GM18507 (cell line): ENCODE measurements around the gene TRIO.

Source experiments
- DNase-seq: peaks from one replicate; pipeline ENCODE4 v3.0.0; 2011; ENCODE audit warnings: low read depth; ENCODE audit not compliant: insufficient read length; ENCODE audit errors: extremely low spot score
- FAIRE-seq: peaks from 2 replicates; lab custom pipeline; 2011; peaks lifted over from hg19 to GRCh38; lab: Jason Lieb, UNC

TRIO gene

GRCh38 chr5:14267991-14268708 is 125.0 kb downstream of the TRIO start:
- no peak for DNase-seq
- peak; percentile 5 for FAIRE-seq

- FAIRE-seq: no peak
- no peak for DNase-seq
Measured at GRCh38 chr5:14268738-14269137, 125.6 kb downstream of the TRIO start.

- FAIRE-seq (no peak), DNase-seq (no peak)
Measured at GRCh38 chr5:14269395-14269794, 126.3 kb downstream of the TRIO start.

- FAIRE-seq: peak; percentile 72
- DNase-seq: no peak
Measured at GRCh38 chr5:14270209-14270702, 127.1 kb downstream of the TRIO start.

GRCh38 chr5:14272548-14273205 is 129.5 kb downstream of the TRIO start:
- no peak for DNase-seq
- FAIRE-seq: no peak

GRCh38 chr5:14273207-14273767 is 130.1 kb downstream of the TRIO start:
- no peak for FAIRE-seq
- DNase-seq: no peak

GRCh38 chr5:14276380-14276779 is 133.2 kb downstream of the TRIO start:
- no peak for DNase-seq
- FAIRE-seq: no peak

GRCh38 chr5:14277385-14278320 is 134.5 kb downstream of the TRIO start:
- DNase-seq (no peak), FAIRE-seq (peak; percentile 61)

- FAIRE-seq: no peak
- DNase-seq: no peak
Measured at GRCh38 chr5:14280294-14280854, 137.2 kb downstream of the TRIO start.

- DNase-seq: no peak
- FAIRE-seq: no peak
Measured at GRCh38 chr5:14281746-14282181, 138.6 kb downstream of the TRIO start.

GRCh38 chr5:14283139-14283538 is 140.0 kb downstream of the TRIO start:
- no peak for FAIRE-seq

GRCh38 chr5:14284392-14285148 is 141.4 kb downstream of the TRIO start:
- DNase-seq (no peak), FAIRE-seq (no peak)

More at GRCh38 chr5:14283139-14283538, 140.0 kb downstream of the TRIO start:
- DNase-seq: no peak

- no peak for DNase-seq
- no peak for FAIRE-seq
Measured at GRCh38 chr5:14286007-14286406, 142.9 kb downstream of the TRIO start.

GRCh38 chr5:14286574-14287421 is 143.7 kb downstream of the TRIO start:
- FAIRE-seq (peak; percentile 73), DNase-seq (no peak)

- DNase-seq (no peak), FAIRE-seq (no peak)
Measured at GRCh38 chr5:14292766-14293658, 149.9 kb downstream of the TRIO start.

GRCh38 chr5:14295610-14296009 is 152.5 kb downstream of the TRIO start:
- FAIRE-seq (no peak), DNase-seq (no peak)
